HG02610 (cell line): ENCODE data around the gene KCND1.
"Not testable (repeated sequence)": the region's sequence is repeated elsewhere in the genome, so short reads cannot be mapped to it uniquely, and the experiment has no call there.

Experiments
- ATAC-seq: cut with Tn5 transposase; IDR thresholded peaks from one replicate; pipeline ENCODE4 v1.9.1; 2021; ENCODE audit warnings: mild to moderate bottlenecking, moderate library complexity; ENCODE audit not compliant: unreplicated experiment

Gene KCND1

GRCh38 chrX:48971249-48972219 is at the start of gene KCND1:
Gene KCND1 (minus strand): TSS chrX:48971844. CDS start chrX:48970271, 1,573 bp downstream.
- no peak for ATAC-seq

GRCh38 chrX:49019599-49020249 is 48.1 kb upstream of the KCND1 start:
- no peak for ATAC-seq

GRCh38 chrX:49019050-49019449 is 47.4 kb upstream of the KCND1 start:
- no peak for ATAC-seq

GRCh38 chrX:49003696-49004095 is 32.1 kb upstream of the KCND1 start:
- ATAC-seq: no peak

- peak; percentile 82 for ATAC-seq
Measured at GRCh38 chrX:49002091-49002935, 30.7 kb upstream of the KCND1 start, which contains the start of gene GRIPAP1. Gene GRIPAP1 (minus strand): TSS chrX:49002264. CDS start chrX:49002229, 35 bp downstream.

- peak; percentile 21 for ATAC-seq
Measured at GRCh38 chrX:49001521-49002090, 30.0 kb upstream of the KCND1 start.

GRCh38 chrX:49000636-49001035 is 29.0 kb upstream of the KCND1 start:
- no peak for ATAC-seq

- no peak for ATAC-seq
Measured at GRCh38 chrX:48999030-48999429, 27.4 kb upstream of the KCND1 start.

- ATAC-seq: no peak
Measured at GRCh38 chrX:48998391-48998790, 26.7 kb upstream of the KCND1 start.

GRCh38 chrX:48997865-48998264 is 26.2 kb upstream of the KCND1 start:
- no peak for ATAC-seq

- no peak for ATAC-seq
Measured at GRCh38 chrX:48997455-48997854, 25.8 kb upstream of the KCND1 start.

GRCh38 chrX:48996969-48997368 is 25.3 kb upstream of the KCND1 start:
- no peak for ATAC-seq

GRCh38 chrX:48992341-48992740 is 20.7 kb upstream of the KCND1 start:
- no peak for ATAC-seq

GRCh38 chrX:48989483-48989882 is 17.8 kb upstream of the KCND1 start:
- ATAC-seq: no peak

- no peak for ATAC-seq
Measured at GRCh38 chrX:48983896-48984295, 12.3 kb upstream of the KCND1 start.

GRCh38 chrX:48983081-48983480 is 11.4 kb upstream of the KCND1 start:
- no peak for ATAC-seq

GRCh38 chrX:48981178-48981577 is 9.5 kb upstream of the KCND1 start:
- ATAC-seq: no peak

GRCh38 chrX:48980341-48980740 is 8.7 kb upstream of the KCND1 start:
- not testable (repeated sequence) for ATAC-seq

GRCh38 chrX:48978226-48978625 is 6.6 kb upstream of the KCND1 start:
- ATAC-seq: no peak

GRCh38 chrX:48976086-48976485 is 4.4 kb upstream of the KCND1 start:
- ATAC-seq: no peak

GRCh38 chrX:48975541-48975940 is 3.9 kb upstream of the KCND1 start:
- no peak for ATAC-seq
